Measurements from ENCODE around the gene PPM1J.
"Not testable (repeated sequence)": the region's sequence is repeated elsewhere in the genome, so short reads cannot be mapped to it uniquely, and the experiment has no call there.

Gene PPM1J

GRCh38 chr1:112721294-112721693, 6.2 kb upstream of the PPM1J start:
- not testable (repeated sequence) for DNase-seq

- no peak for DNase-seq
These were observed 5.7 kb upstream of the PPM1J start for GRCh38 chr1:112720800-112721199.

GRCh38 chr1:112719706-112720105, 4.6 kb upstream of the PPM1J start:
- no peak for DNase-seq

GRCh38 chr1:112718691-112719418, 3.7 kb upstream of the PPM1J start:
- peak; percentile 80 to 88 for DNase-seq

GRCh38 chr1:112717263-112717873, 2.2 kb upstream of the PPM1J start:
- no peak for DNase-seq

- DNase-seq, result peak; percentile 84 to 87
These were observed 1.1 kb upstream of the PPM1J start for GRCh38 chr1:112716133-112716720.

GRCh38 chr1:112714313-112715263, 544 bp downstream of the PPM1J start:
- peak in 1 of 2 donors; percentile 27 for DNase-seq

GRCh38 chr1:112713466-112714312, 1.4 kb downstream of the PPM1J start:
- DNase-seq, result no peak

GRCh38 chr1:112712701-112713128, 2.4 kb downstream of the PPM1J start:
- no peak for DNase-seq

- no peak for DNase-seq
These were observed 2.9 kb downstream of the PPM1J start for GRCh38 chr1:112712191-112712590.

GRCh38 chr1:112711670-112712069, 3.5 kb downstream of the PPM1J start:
- no peak for DNase-seq

GRCh38 chr1:112711041-112711440, 4.1 kb downstream of the PPM1J start:
- no peak for DNase-seq

GRCh38 chr1:112710586-112710985, 4.5 kb downstream of the PPM1J start:
- no peak for DNase-seq

GRCh38 chr1:112710159-112710558, 5.0 kb downstream of the PPM1J start:
- DNase-seq, result no peak

- no peak for DNase-seq
These were observed 6.6 kb downstream of the PPM1J start for GRCh38 chr1:112708489-112708888.

- no peak for DNase-seq
These were observed 7.1 kb downstream of the PPM1J start for GRCh38 chr1:112708002-112708448.

GRCh38 chr1:112707221-112708001, 7.7 kb downstream of the PPM1J start:
- DNase-seq, result peak; percentile 74 to 75

- peak; percentile 57 for DNase-seq
These were observed 8.5 kb downstream of the PPM1J start, which contains the start of gene RHOC for GRCh38 chr1:112706505-112707220. RHOC (minus strand) TSS chr1:112707127; CDS start chr1:112703799, 3,328 bp downstream.

- DNase-seq, result peak; percentile 45 to 54
These were observed 10.1 kb downstream of the PPM1J start for GRCh38 chr1:112704934-112705627.
